Superior temporal gyrus (tissue), 1 donor: ENCODE data around the gene IZUMO1R.
"Not testable (repeated sequence)": the region's sequence is repeated elsewhere in the genome, so short reads cannot be mapped to it uniquely, and the experiment has no call there.

Experiments
- DNase-seq: peaks from one replicate; pipeline ENCODE4 v3.0.0-alpha.2; 2016; ENCODE audit errors: extremely low spot score

The IZUMO1R gene

GRCh38 chr11:94303966-94304958, at the start of gene IZUMO1R:
Gene IZUMO1R (plus strand): TSS chr11:94304580. CDS start chr11:94305637, 1,057 bp downstream.
- DNase-seq: no peak

- DNase-seq: no peak
Observed at GRCh38 chr11:94271885-94272372, 32.5 kb upstream of the IZUMO1R start.

- DNase-seq: no peak
Observed at GRCh38 chr11:94272738-94273313, 31.6 kb upstream of the IZUMO1R start.

GRCh38 chr11:94275961-94276360, 28.4 kb upstream of the IZUMO1R start:
- DNase-seq: no peak

- DNase-seq: no peak
Observed at GRCh38 chr11:94276943-94277342, 27.4 kb upstream of the IZUMO1R start.

GRCh38 chr11:94278207-94278606, 26.2 kb upstream of the IZUMO1R start:
- not testable (repeated sequence) for DNase-seq

GRCh38 chr11:94279996-94280395, 24.4 kb upstream of the IZUMO1R start:
- no peak for DNase-seq

GRCh38 chr11:94281324-94281723, 23.1 kb upstream of the IZUMO1R start:
- no peak for DNase-seq

GRCh38 chr11:94283678-94284077, 20.7 kb upstream of the IZUMO1R start:
- no peak for DNase-seq

- DNase-seq: no peak
Observed at GRCh38 chr11:94295534-94295933, 8.8 kb upstream of the IZUMO1R start.

GRCh38 chr11:94297985-94298576, 6.3 kb upstream of the IZUMO1R start:
- no peak for DNase-seq

- no peak for DNase-seq
Observed at GRCh38 chr11:94302776-94303175, 1.6 kb upstream of the IZUMO1R start.

GRCh38 chr11:94305146-94305545, 766 bp downstream of the IZUMO1R start:
- no peak for DNase-seq

GRCh38 chr11:94307101-94307791, 2.9 kb downstream of the IZUMO1R start:
- no peak for DNase-seq

- DNase-seq: no peak
Observed at GRCh38 chr11:94308024-94308423, 3.6 kb downstream of the IZUMO1R start.

GRCh38 chr11:94309757-94310156, 5.4 kb downstream of the IZUMO1R start:
- no peak for DNase-seq

GRCh38 chr11:94310191-94310875, 6.0 kb downstream of the IZUMO1R start:
- DNase-seq: no peak

- no peak for DNase-seq
Observed at GRCh38 chr11:94312339-94312738, 8.0 kb downstream of the IZUMO1R start.

- DNase-seq: no peak
Observed at GRCh38 chr11:94314064-94314463, 9.7 kb downstream of the IZUMO1R start.

GRCh38 chr11:94315664-94316063, 11.3 kb downstream of the IZUMO1R start:
- no peak for DNase-seq

- DNase-seq: no peak
Observed at GRCh38 chr11:94322501-94322900, 18.1 kb downstream of the IZUMO1R start.
